Memory B cell (primary cell): Measurements from ENCODE around the gene DAND5.
"Not testable (repeated sequence)": the region's sequence is repeated elsewhere in the genome, so short reads cannot be mapped to it uniquely, and the experiment has no call there.

Experiments
- ATAC-seq: fragments of 150-1000 bp; cut with Tn5 transposase; 2 replicates; pipeline ENCODE4 v1.10.0; 2021; ENCODE audit warnings: low read depth, mild to moderate bottlenecking, moderate library complexity
- DNase-seq, 2 donors: peaks; one replicate each; pipeline ENCODE4 v3.0.0; 2022; ENCODE audit warnings: low spot score in 2 of 2
- H3K27ac Mint-ChIP-seq: one replicate; pipeline ENCODE4 v1.8.0; 2022; ENCODE audit warnings: mild to moderate bottlenecking, moderate library complexity, mixed read lengths
- H3K27me3 Mint-ChIP-seq: one replicate; pipeline ENCODE4 v1.8.0; 2022; ENCODE audit warnings: mixed read lengths
- H3K36me3 Mint-ChIP-seq: one replicate; pipeline ENCODE4 v1.8.0; 2022; ENCODE audit warnings: mild to moderate bottlenecking, mixed read lengths
- H3K4me1 Mint-ChIP-seq: one replicate; pipeline ENCODE4 v1.8.0; 2022; ENCODE audit warnings: mixed read lengths
- H3K4me3 Mint-ChIP-seq: one replicate; pipeline ENCODE4 v1.8.0; 2022; ENCODE audit warnings: mild to moderate bottlenecking, moderate library complexity, mixed read lengths
- H3K9me3 Mint-ChIP-seq: one replicate; pipeline ENCODE4 v1.8.0; 2022; ENCODE audit warnings: mixed read lengths

Gene DAND5

DNA sequence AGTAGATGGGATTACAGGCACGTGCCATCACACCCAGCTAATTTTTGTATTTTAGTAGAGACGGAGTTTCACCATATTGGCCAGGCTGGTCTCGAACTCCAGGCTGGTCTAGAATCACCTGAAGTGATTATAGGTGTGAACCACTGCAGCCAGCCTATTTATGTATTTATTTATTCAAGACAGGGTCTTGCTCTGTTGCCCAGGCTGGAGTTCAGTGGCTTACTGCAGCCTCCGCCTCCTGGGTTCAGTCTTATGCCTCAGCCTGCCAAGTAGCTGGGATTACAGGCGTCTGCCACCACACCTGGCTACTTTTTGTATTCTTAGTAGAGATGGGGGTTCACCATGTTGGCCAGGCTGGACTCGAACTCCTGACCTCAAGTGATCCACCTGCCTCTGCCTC lies 17.3 kb upstream of the DAND5 start:
- H3K27ac Mint-ChIP-seq, ATAC-seq, H3K9me3 Mint-ChIP-seq, DNase-seq, H3K4me3 Mint-ChIP-seq, H3K27me3 Mint-ChIP-seq: not testable (repeated sequence)
- H3K36me3 Mint-ChIP-seq = peaks cover 30% of the 10 kb centered on the region
- peaks cover 19% of the 10 kb centered on the region for H3K4me1 Mint-ChIP-seq

GRCh38 chr19:12952488-12953137 lies 16.8 kb upstream of the DAND5 start:
- Mint-ChIP-seq H3K36me3 (peaks cover 29% of the 10 kb centered on the region), H3K4me3 (no peak overlapping the region), H3K27ac (no peak overlapping the region), H3K9me3 (no peaks in the 10 kb centered on the region), H3K27me3 (no peaks in the 10 kb centered on the region), H3K4me1 (peaks cover 19% of the 10 kb centered on the region)
- ATAC-seq (no peak), DNase-seq (no peak)

GRCh38 chr19:12953138-12953798 lies 16.1 kb upstream of the DAND5 start:
- H3K9me3 Mint-ChIP-seq = no peaks in the 10 kb centered on the region
- H3K36me3 Mint-ChIP-seq = peaks cover 27% of the 10 kb centered on the region
- peaks cover 19% of the 10 kb centered on the region for H3K4me1 Mint-ChIP-seq
- no peak for ATAC-seq
- no peaks in the 10 kb centered on the region for H3K27me3 Mint-ChIP-seq
- no peak overlapping the region for H3K27ac Mint-ChIP-seq
- no peak overlapping the region for H3K4me3 Mint-ChIP-seq
- no peak for DNase-seq

DNA sequence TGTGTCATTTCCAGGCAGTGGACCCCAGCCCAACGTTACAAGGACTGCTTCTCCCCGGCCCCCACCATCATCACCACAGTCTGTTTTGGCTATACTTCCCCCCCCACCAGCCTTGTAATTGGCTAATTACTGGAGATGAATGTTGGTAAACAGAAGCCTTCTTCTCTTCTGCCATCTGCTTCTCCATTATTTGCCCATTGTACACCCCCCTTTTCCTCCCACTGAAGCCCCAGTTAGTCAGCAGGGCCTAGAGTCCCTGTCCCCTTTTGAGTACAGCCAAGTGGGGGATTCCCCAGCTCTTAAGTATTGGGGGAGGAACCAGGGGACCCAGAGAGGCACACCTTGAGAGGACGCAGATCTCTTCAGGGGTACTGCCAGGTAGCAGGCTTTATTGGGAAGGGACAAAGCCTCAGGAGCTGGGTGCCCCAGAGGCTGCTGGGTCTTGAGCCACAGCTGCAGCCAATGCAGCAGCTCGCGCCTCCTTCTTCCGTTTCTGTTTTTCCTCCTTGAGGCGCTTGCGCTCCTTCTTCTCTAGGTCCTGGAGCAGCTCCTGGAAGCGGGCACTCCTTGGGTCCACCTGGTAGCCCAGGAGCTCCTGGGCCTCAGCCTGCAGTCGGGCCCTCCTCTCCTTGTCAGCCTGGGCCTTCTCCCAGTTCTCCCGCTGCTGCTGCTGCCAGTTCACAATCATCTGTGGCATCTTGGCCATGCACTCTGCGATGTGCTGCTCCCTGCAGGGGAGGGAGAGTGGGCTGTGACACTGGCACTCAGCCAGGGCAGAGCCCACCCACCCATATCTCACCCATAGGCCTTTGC lies 15.4 kb upstream of the DAND5 start:
- Mint-ChIP-seq H3K27ac (peak overlapping the region; percentile 83), H3K4me3 (no peak overlapping the region), H3K9me3 (no peaks in the 10 kb centered on the region), H3K4me1 (peaks cover 19% of the 10 kb centered on the region), H3K27me3 (no peaks in the 10 kb centered on the region), H3K36me3 (peaks cover 25% of the 10 kb centered on the region)
- DNase-seq (no peak), ATAC-seq (no peak)

GRCh38 chr19:12954612-12954962 lies 14.8 kb upstream of the DAND5 start:
- Mint-ChIP-seq H3K36me3 (peaks cover 23% of the 10 kb centered on the region), H3K27me3 (no peaks in the 10 kb centered on the region), H3K9me3 (no peaks in the 10 kb centered on the region), H3K4me1 (peaks cover 19% of the 10 kb centered on the region), H3K27ac (peak overlapping the region; percentile 83), H3K4me3 (no peak overlapping the region)
- ATAC-seq (peak; percentile 8), DNase-seq (no peak)

DNA sequence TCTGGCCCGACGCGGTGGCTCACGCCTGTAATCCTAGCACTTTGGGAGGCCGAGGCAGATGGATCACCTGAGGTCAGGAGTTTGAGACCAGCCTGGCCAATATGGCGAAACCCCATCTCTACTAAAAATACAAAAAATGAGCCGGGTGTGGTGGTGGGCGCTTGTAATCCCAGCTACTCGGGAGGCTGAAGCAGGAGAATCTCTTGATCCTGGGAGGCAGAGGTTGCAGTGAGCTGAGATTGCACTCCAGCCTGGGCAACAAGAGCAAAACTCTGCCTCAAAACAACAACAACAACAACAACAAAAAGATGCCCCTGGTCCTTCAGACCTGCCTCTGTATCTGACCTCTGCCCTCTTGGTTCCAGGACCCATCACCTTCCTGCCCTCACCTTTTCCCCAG lies 13.8 kb upstream of the DAND5 start:
- ATAC-seq, H3K27me3 Mint-ChIP-seq, H3K9me3 Mint-ChIP-seq, DNase-seq: not testable (repeated sequence)
- Mint-ChIP-seq H3K27ac (peak overlapping the region; percentile 91), H3K36me3 (peaks cover 15% of the 10 kb centered on the region), H3K4me3 (peak overlapping the region; percentile 80), H3K4me1 (peaks cover 19% of the 10 kb centered on the region)

DNA sequence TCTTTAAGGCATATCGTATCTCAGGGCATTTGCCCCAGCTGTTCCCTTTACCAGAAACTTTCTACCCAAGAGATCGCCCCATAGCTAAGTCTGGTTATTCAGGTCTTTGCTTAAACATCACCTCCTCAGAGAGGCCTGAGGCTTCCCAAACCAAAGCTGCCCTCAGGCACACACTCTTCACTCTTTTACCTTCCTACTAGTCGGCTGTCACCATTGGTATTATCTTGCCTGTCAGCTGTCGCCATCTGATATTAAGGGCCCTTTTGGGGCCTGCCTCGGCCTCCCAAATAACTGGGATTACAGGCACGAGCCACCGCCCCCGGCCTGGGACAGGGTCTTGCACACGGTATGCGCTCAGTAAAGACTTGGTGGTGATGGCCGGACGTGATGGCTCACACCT lies 13.4 kb upstream of the DAND5 start:
- H3K4me1 Mint-ChIP-seq = peaks cover 19% of the 10 kb centered on the region
- H3K36me3 Mint-ChIP-seq = peaks cover 15% of the 10 kb centered on the region
- peak overlapping the region; percentile 91 for H3K27ac Mint-ChIP-seq
- peak overlapping the region; percentile 80 for H3K4me3 Mint-ChIP-seq
- ATAC-seq (no peak), DNase-seq (no peak)
- H3K9me3 Mint-ChIP-seq = no peaks in the 10 kb centered on the region
- no peaks in the 10 kb centered on the region for H3K27me3 Mint-ChIP-seq

DNA sequence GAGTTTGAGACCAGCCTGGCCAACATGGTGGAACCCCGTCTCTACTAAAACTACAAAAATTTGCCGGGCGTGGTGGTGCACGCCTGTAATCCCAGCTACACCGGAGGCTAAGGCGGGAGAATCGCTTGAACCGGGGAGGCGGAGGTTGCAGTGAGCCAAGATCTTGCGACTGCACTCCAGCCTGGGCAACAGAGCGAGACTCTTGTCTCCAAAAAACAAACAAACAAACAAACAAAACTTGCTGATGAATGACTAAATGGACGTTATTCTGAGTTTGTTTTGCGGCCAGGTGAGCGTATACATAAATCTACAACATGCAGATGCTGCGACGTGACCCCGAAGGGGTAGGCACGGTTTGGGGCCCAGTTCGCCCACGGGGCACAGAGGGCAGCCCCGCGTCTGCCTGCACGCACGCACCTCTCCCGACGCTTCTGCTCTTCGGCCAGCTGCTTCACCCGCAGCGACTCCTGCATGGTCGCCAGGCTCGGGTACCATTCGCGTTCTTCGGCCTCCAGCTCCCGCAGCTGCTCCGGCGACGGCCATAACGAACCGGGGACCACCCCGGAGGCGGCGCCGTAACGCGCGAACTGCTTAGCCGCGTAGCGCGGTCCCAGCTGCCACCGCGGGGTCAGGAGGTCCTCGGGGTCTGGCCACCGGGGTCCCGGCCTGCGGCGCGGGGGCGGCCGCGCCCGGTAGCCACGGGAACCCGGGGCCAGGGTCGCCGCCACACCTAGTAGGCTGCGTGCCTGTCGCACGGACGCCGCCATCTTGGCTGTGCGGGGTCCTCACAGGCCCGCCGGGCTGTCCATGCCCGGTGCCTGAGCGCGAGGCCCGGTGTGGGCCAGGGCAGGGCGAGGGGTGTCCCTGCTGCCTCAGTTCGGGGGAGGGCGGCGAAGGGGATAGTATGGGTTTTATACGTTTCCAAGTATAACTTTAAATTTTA lies 12.7 kb upstream of the DAND5 start, which contains the start of gene GADD45GIP1:
TSS of gene GADD45GIP1 (minus strand) at position 778 of the 943 bp plus-strand sequence. CDS start at position 767, 11 bp downstream.
- no peaks in the 10 kb centered on the region for H3K27me3 Mint-ChIP-seq
- H3K9me3 Mint-ChIP-seq = no peaks in the 10 kb centered on the region
- ATAC-seq (peak; percentile 92), DNase-seq (peak; percentile 72 to 86)
- peaks cover 10% of the 10 kb centered on the region for H3K36me3 Mint-ChIP-seq
- peaks cover 19% of the 10 kb centered on the region for H3K4me1 Mint-ChIP-seq
- peak within 1 kb of the TSS; percentile 86 for H3K4me3 Mint-ChIP-seq
- H3K27ac Mint-ChIP-seq = peak within 1 kb of the TSS; percentile 91

GRCh38 chr19:12957389-12957952 lies 11.9 kb upstream of the DAND5 start:
- H3K9me3 Mint-ChIP-seq, H3K36me3 Mint-ChIP-seq, H3K27me3 Mint-ChIP-seq, DNase-seq: not testable (repeated sequence)
- peak; percentile 41 for ATAC-seq
- peak overlapping the region; percentile 86 for H3K4me3 Mint-ChIP-seq
- H3K4me1 Mint-ChIP-seq = peaks cover 19% of the 10 kb centered on the region
- H3K27ac Mint-ChIP-seq = peak overlapping the region; percentile 91

GRCh38 chr19:12959481-12959880 lies 9.9 kb upstream of the DAND5 start:
- no peaks in the 10 kb centered on the region for H3K36me3 Mint-ChIP-seq
- H3K4me3 Mint-ChIP-seq = no peak overlapping the region
- peaks cover 13% of the 10 kb centered on the region for H3K4me1 Mint-ChIP-seq
- peaks cover 5% of the 10 kb centered on the region for H3K27me3 Mint-ChIP-seq
- H3K27ac Mint-ChIP-seq = no peak overlapping the region
- ATAC-seq = no peak
- no peaks in the 10 kb centered on the region for H3K9me3 Mint-ChIP-seq
- DNase-seq = no peak

DNA sequence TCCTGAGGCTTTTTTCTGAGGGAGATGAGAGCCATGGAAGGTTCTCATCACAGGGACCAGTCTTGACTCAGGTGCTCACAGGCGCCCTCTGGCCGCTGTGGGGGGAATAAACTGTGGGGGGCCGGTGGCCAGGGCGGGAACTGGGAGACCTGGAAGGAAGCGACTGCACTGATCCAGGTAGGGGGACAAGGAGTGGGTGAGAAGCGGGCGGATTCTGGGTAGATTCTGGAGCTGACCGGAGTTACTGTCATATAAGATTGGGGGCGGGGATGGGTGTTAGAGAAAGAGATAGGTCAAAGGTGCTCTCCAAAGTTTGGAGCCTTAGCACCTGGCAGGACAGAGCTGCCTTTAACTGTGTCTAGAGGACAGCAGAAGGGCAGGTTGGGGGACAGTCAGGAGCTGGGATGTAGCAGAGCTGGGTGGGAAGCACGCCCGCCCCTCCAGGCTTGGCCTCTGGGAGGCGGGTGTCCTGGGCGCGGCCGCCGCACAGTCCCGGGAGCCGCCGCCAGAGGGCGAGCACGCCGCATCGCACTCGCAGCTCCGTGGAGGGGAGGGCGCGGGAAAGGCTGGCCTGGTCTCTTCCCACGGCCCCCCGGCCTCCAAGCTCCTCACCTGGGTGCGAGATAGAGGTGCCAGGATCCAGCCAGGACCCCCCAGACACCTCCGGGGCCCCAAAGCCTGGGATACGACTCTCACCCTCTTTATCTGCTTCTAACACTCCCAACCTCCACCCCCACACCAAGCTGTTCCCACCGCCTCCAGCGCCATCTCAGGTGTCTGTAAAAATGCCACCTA lies 4.2 kb upstream of the DAND5 start:
- Mint-ChIP-seq H3K4me3 (peak overlapping the region; percentile 95), H3K4me1 (peaks cover 7% of the 10 kb centered on the region), H3K36me3 (no peaks in the 10 kb centered on the region), H3K9me3 (no peaks in the 10 kb centered on the region), H3K27ac (no peak overlapping the region), H3K27me3 (peaks cover 5% of the 10 kb centered on the region)
- ATAC-seq = peak; percentile 92
- DNase-seq = peak; percentile 84 to 95

DNA sequence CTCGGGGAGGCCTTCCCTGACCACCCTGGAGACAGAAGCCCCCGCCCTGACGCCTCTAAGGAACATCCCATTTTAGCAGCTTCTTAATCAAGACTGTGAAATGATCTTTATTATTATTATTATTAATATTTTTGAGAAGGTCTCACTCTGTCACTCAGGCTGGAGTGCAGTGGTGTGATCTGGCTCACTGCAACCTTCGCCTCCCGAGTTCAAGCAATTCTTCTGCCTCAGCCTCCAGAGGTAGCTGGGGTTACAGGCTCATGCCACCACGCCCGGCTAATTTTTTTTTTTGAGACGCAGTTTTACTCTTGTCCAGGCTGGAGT lies 3.6 kb upstream of the DAND5 start:
- Mint-ChIP-seq H3K4me3 (peak overlapping the region; percentile 64), H3K27ac (no peak overlapping the region), H3K27me3 (peaks cover 5% of the 10 kb centered on the region), H3K4me1 (peaks cover 7% of the 10 kb centered on the region), H3K9me3 (no peaks in the 10 kb centered on the region), H3K36me3 (no peaks in the 10 kb centered on the region)
- ATAC-seq (no peak), DNase-seq (no peak)

- Mint-ChIP-seq H3K4me1 (peaks cover 7% of the 10 kb centered on the region), H3K9me3 (no peaks in the 10 kb centered on the region), H3K36me3 (no peaks in the 10 kb centered on the region), H3K4me3 (no peak overlapping the region), H3K27me3 (peaks cover 2% of the 10 kb centered on the region), H3K27ac (no peak overlapping the region)
- ATAC-seq = no peak
- DNase-seq = no peak
Measured at GRCh38 chr19:12967907-12968306, 1.5 kb upstream of the DAND5 start.
